SK-N-SH treated with all-trans-retinoic acid at 6 μM for 48 hours (cell line): Measurements from ENCODE around the gene DOCK4.

ENCODE experiments used
- ATAC-seq: fragments of 200-7000 bp; cut with Tn5 transposase; 3 replicates; pipeline ENCODE4 v1.9.1; 2020; ENCODE audit warnings: mild to moderate bottlenecking, moderate library complexity
- BACH2 ChIP-seq: fragments of 250-450 bp; sonication (Bioruptor Pico); IDR thresholded peaks from 2 replicates; pipeline ENCODE4 v1.9.0; 2021; ENCODE audit warnings: mild to moderate bottlenecking, borderline replicate concordance
- CREB5 ChIP-seq: fragments of 250-450 bp; sonication (Bioruptor Pico); IDR thresholded peaks from 2 replicates; pipeline ENCODE4 v1.5.1; 2020; ENCODE audit warnings: low read depth, mild to moderate bottlenecking, moderate library complexity
- CSDC2 ChIP-seq: fragments of 250-450 bp; sonication (Bioruptor Pico); IDR thresholded peaks from 2 replicates; pipeline ENCODE4 v1.5.0; 2020; ENCODE audit warnings: mild to moderate bottlenecking, moderate library complexity
- CSRNP3 ChIP-seq: fragments of 250-450 bp; sonication (Bioruptor Pico); IDR thresholded peaks from 2 replicates; pipeline ENCODE4 v1.5.1; 2021; ENCODE audit warnings: mild to moderate bottlenecking, moderate library complexity
- ESRRG ChIP-seq: fragments of 250-450 bp; sonication (Bioruptor Pico); IDR thresholded peaks from 2 replicates; pipeline ENCODE4 v1.6.1; 2021; ENCODE audit warnings: mild to moderate bottlenecking
- GLIS3 ChIP-seq: fragments of 250-450 bp; sonication (Bioruptor Pico); IDR thresholded peaks from 2 replicates; pipeline ENCODE4 v1.5.0; 2020; ENCODE audit warnings: mild to moderate bottlenecking, moderate library complexity
- ISL1 ChIP-seq: fragments of 250-450 bp; sonication (Bioruptor Pico); IDR thresholded peaks from 2 replicates; pipeline ENCODE4 v2.1.2; 2022; ENCODE audit warnings: mild to moderate bottlenecking, moderate library complexity
- OSR1 ChIP-seq: fragments of 250-450 bp; sonication (Bioruptor Pico); IDR thresholded peaks from 2 replicates; pipeline ENCODE4 v1.8.0; 2022; ENCODE audit warnings: moderate library complexity, mild to moderate bottlenecking, inconsistent platforms
- POU6F1 ChIP-seq: fragments of 250-450 bp; sonication (Bioruptor Pico); IDR thresholded peaks from 2 replicates; pipeline ENCODE4 v1.8.0; 2021; ENCODE audit warnings: low read depth, mild to moderate bottlenecking, moderate library complexity, borderline replicate concordance
- PPARA ChIP-seq: fragments of 250-450 bp; sonication (Bioruptor Pico); IDR thresholded peaks from 2 replicates; pipeline ENCODE4 v1.5.0; 2020; ENCODE audit warnings: mild to moderate bottlenecking, borderline replicate concordance
- RARB ChIP-seq: fragments of 250-450 bp; sonication (Bioruptor Pico); IDR thresholded peaks from 2 replicates; pipeline ENCODE4 v1.8.0; 2021; ENCODE audit warnings: mild to moderate bottlenecking, moderate library complexity
- SNAI2 ChIP-seq: fragments of 250-450 bp; sonication (Bioruptor Pico); IDR thresholded peaks from 2 replicates; pipeline ENCODE4 v1.5.0; 2020; ENCODE audit warnings: mild to moderate bottlenecking, moderate library complexity
- TCF4 ChIP-seq: fragments of 250-450 bp; sonication (Bioruptor Pico); IDR thresholded peaks from 2 replicates; pipeline ENCODE4 v1.8.0; 2021; ENCODE audit warnings: mild to moderate bottlenecking, moderate library complexity, borderline replicate concordance
- TOX ChIP-seq: fragments of 250-450 bp; sonication (Bioruptor Pico); IDR thresholded peaks from 2 replicates; pipeline ENCODE4 v1.8.0; 2021; ENCODE audit warnings: mild to moderate bottlenecking, moderate library complexity, borderline replicate concordance
- TSHZ2 ChIP-seq: fragments of 250-450 bp; sonication (Bioruptor Pico); IDR thresholded peaks from 2 replicates; pipeline ENCODE4 v1.5.0; 2020; ENCODE audit warnings: mild to moderate bottlenecking, moderate library complexity
- ZC3H10 ChIP-seq: fragments of 250-450 bp; sonication (Bioruptor Pico); IDR thresholded peaks from 2 replicates; pipeline ENCODE4 v1.5.1; 2021; ENCODE audit warnings: mild to moderate bottlenecking, moderate library complexity
- ZFP3 ChIP-seq: fragments of 250-450 bp; sonication (Bioruptor Pico); IDR thresholded peaks from 2 replicates; pipeline ENCODE4 v1.5.0; 2020; ENCODE audit warnings: mild to moderate bottlenecking, moderate library complexity
- ZFP30 ChIP-seq: fragments of 450-650 bp; formaldehyde crosslinking; IDR thresholded peaks from 2 replicates; pipeline ENCODE4 v1.5.0; 2022; ENCODE audit warnings: mild to moderate bottlenecking, moderate library complexity
- ZNF565 ChIP-seq: fragments of 450-650 bp; formaldehyde crosslinking; conservative IDR thresholded peaks from 2 replicates; pipeline ENCODE4 v1.5.0; 2020; ENCODE audit warnings: low read depth, mild to moderate bottlenecking, moderate library complexity
- ZNF70 ChIP-seq: fragments of 450-650 bp; formaldehyde crosslinking; IDR thresholded peaks from 2 replicates; pipeline ENCODE4 v1.5.0; 2020; ENCODE audit warnings: mild to moderate bottlenecking, moderate library complexity
- ZNF8 ChIP-seq: fragments of 450-650 bp; formaldehyde crosslinking; IDR thresholded peaks from 2 replicates; pipeline ENCODE4 v1.5.0; 2020; ENCODE audit warnings: mild to moderate bottlenecking, moderate library complexity

The DOCK4 gene

GRCh38 chr7:111784296-111784695 lies 421.9 kb downstream of the DOCK4 start (continued):
- TF ChIP-seq CREB5 (no peak), ZNF70 (CRISPR knock-in tag) (no peak), TOX (no peak), PPARA (CRISPR knock-in tag) (no peak)

GRCh38 chr7:111783854-111784253 lies 422.3 kb downstream of the DOCK4 start:
- TF ChIP-seq TOX (no peak), TCF4 (CRISPR knock-in tag) (no peak), ISL1 (no peak), ZNF8 (CRISPR knock-in tag) (no peak), PPARA (CRISPR knock-in tag) (no peak), TSHZ2 (CRISPR knock-in tag) (no peak), OSR1 (CRISPR knock-in tag) (no peak), RARB (CRISPR knock-in tag) (no peak), GLIS3 (CRISPR knock-in tag) (no peak), POU6F1 (CRISPR knock-in tag) (no peak), SNAI2 (CRISPR knock-in tag) (no peak), BACH2 (CRISPR knock-in tag) (no peak), ZNF565 (CRISPR knock-in tag) (no peak), ZNF70 (CRISPR knock-in tag) (no peak), CSDC2 (CRISPR knock-in tag) (no peak), ZFP30 (CRISPR knock-in tag) (no peak)
- ATAC-seq, result no peak

GRCh38 chr7:111780527-111780926 lies 425.7 kb downstream of the DOCK4 start:
- TF ChIP-seq RARB (CRISPR knock-in tag) (no peak), OSR1 (CRISPR knock-in tag) (no peak)
- no peak for ATAC-seq

- TF ChIP-seq OSR1 (CRISPR knock-in tag) (no peak), TOX (no peak), CSRNP3 (CRISPR knock-in tag) (no peak), ESRRG (no peak), CSDC2 (CRISPR knock-in tag) (0 out of 2 replicates have a peak, but pooled peaks have one; percentile 45), ZFP3 (CRISPR knock-in tag) (peak; percentile 28; the same call in 1 of the 2 replicates), TCF4 (CRISPR knock-in tag) (no peak), ZC3H10 (CRISPR knock-in tag) (no peak), TSHZ2 (CRISPR knock-in tag) (no peak), ISL1 (peak; percentile 65), CREB5 (0 out of 2 replicates have a peak, but pooled peaks have one; percentile 35), PPARA (CRISPR knock-in tag) (no peak)
- peak; percentile 77 for ATAC-seq
Observed at GRCh38 chr7:111775206-111775605, 431.0 kb downstream of the DOCK4 start.
